Activated T-helper 1 cell treated with anti-CD3 and anti-CD28 coated beads, Interleukin-12 subunit alpha, Interleukin-12 subunit beta, Interleukin-2, Interleukin-4 antibody, amounts not matched to agents 30 ng/mL and 10 ng/mL and 1 ng/mL, durations not matched to agents 14 hours and 24 hours and 36 hours (primary cell): Measurements from ENCODE around the gene LTO1. TPM values are rescaled to one million over a fixed set of nuclear protein-coding genes. Genes with fewer than 3 reads are reported as not detected.

Experiments used
- DNase-seq: peaks from one replicate; pipeline ENCODE4 v3.0.0; 2021; ENCODE audit warnings: low spot score
- H3K27ac Mint-ChIP-seq: one replicate; pipeline ENCODE4 v1.8.0; 2021; ENCODE audit warnings: mild to moderate bottlenecking, mixed read lengths
- H3K27me3 Mint-ChIP-seq: one replicate; pipeline ENCODE4 v1.8.0; 2022; ENCODE audit warnings: mild to moderate bottlenecking, moderate library complexity, mixed read lengths; ENCODE audit not compliant: insufficient read depth
- H3K36me3 Mint-ChIP-seq: one replicate; pipeline ENCODE4 v1.8.0; 2021; ENCODE audit warnings: low read depth, mixed read lengths
- H3K4me1 Mint-ChIP-seq: one replicate; pipeline ENCODE4 v1.8.0; 2021; ENCODE audit warnings: low read depth, mixed read lengths
- H3K4me3 Mint-ChIP-seq: one replicate; pipeline ENCODE4 v1.8.0; 2021; ENCODE audit warnings: mild to moderate bottlenecking, moderate library complexity, mixed read lengths
- H3K9me3 Mint-ChIP-seq: one replicate; pipeline ENCODE4 v1.8.0; 2021; ENCODE audit warnings: mixed read lengths
- intact Hi-C: fragments of 100-400 bp; cut with micrococcal nuclease; formaldehyde crosslinking; loops from one replicate; pipeline ENCODE4 v1.15.1; 2024
- total RNA-seq: library from RNA; stranded (reverse); gene quantifications from 2 replicates; pipeline ENCODE4 v1.2.3, GENCODE V29; 2022

Gene LTO1
- total RNA-seq, 1 donor from 2014 or later = 28.1 TPM

DNA sequence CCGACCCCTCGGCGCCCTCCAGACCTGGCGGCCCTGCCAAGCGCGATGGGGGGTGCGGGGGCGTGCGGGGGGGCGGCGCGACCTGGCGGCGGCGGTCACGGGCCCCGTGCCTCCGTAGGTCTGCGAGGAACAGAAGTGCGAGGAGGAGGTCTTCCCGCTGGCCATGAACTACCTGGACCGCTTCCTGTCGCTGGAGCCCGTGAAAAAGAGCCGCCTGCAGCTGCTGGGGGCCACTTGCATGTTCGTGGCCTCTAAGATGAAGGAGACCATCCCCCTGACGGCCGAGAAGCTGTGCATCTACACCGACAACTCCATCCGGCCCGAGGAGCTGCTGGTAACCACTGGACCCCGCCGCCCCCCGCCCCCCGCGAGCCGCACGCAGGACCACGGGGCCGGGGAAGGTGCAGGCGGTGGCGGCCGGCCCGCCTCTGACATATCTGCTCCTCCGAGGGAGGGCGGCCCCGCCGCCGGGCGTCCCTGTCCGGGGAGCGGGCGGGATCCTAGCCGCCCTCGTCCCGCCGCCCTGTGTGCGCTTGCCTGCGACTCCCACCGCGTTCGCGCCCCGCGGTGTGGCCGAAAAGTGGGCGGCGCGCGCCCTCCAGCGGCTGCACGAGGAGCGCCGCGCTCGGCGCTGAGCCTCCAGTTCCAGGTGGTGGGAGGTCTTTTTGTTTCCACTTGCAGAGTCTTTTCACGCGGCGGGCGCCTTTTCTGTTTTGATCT, 32.1 kb downstream of the LTO1 start:
- peaks cover 24% of the 10 kb centered on the region for H3K27me3 Mint-ChIP-seq
- intact Hi-C loops = loop anchor here (1.0 to 5.0 kb wide), 10 partner anchors 60 to 798 kb away; partner anchors contain the start of genes IGHMBP2 and MRPL21
- H3K4me3 Mint-ChIP-seq = peak overlapping the region; percentile 73
- H3K36me3 Mint-ChIP-seq = no peaks in the 10 kb centered on the region
- H3K9me3 Mint-ChIP-seq = no peaks in the 10 kb centered on the region
- DNase-seq = peak; percentile 62
- no peaks in the 10 kb centered on the region for H3K4me1 Mint-ChIP-seq
- H3K27ac Mint-ChIP-seq = no peak overlapping the region

DNA sequence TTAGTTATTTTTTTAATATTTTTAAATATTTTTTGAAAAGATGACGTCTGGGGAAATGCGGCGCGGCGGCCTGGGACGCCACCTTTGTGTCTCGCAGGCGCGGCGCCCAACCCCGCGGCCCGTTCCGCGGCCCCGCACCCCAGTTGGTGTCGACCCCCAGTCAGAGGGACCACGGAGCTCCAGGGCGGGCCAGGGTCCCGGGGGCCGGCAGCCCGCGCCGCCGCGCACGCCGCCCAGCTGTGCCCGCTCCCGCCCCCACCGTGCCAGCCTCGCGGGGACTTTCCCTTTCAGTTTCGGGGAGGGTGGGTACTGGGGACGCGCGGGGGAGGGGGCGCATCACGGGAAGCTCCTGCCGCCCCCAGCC, 32.6 kb downstream of the LTO1 start:
- Mint-ChIP-seq H3K4me3 (no peak overlapping the region), H3K27ac (no peak overlapping the region), H3K9me3 (no peaks in the 10 kb centered on the region), H3K36me3 (no peaks in the 10 kb centered on the region), H3K27me3 (peaks cover 29% of the 10 kb centered on the region), H3K4me1 (no peaks in the 10 kb centered on the region)
- intact Hi-C loops = loop anchor here (2.0 to 5.0 kb wide), 6 partner anchors 60 to 798 kb away; no protein-coding TSS in a partner anchor
- no peak for DNase-seq

DNA sequence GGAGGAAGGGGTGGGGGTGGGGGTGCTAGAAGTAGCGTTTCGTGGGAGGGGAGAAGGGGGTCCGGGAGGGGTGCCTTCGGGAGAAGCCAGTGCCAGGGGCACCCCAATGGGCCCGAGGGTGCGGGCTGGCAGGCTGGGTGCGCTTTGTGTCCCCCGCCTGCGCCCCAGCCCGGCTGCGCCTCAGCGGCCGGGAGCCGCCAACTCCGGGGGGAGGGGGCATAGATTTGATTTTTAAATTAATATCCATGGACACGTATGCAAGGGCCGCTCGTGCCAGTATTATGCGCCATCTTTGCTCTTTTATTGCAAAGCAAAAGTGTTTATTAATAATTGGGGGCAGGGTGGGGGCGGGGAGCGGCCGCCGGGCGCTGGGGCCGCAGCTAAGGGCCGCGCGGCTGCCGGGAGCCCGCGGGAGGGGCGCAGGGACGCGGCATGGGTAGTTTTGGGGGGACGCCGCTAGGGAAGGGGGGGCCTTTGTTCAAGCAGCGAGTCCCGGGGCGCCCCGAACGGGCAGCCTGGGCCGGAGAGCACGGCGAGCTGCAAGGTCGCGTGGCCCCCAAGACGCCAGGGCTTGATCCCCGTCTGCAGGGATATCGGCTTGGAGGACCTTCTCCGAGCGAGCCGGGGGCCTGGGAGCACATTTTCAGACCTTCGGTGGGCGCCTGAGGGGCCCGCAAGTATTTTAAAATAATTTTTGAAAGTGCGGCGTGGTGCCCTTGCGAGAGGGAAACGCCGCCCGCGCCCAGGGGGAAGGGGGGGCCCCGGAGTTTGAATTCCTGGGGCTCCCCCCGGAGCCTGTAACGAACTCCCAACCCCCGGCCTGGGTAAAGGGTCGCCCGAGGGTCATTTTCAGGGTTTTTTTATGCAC, 33.2 kb downstream of the LTO1 start:
- DNase-seq = no peak
- H3K4me3 Mint-ChIP-seq = peak overlapping the region; percentile 82
- H3K36me3 Mint-ChIP-seq = no peaks in the 10 kb centered on the region
- no peaks in the 10 kb centered on the region for H3K4me1 Mint-ChIP-seq
- intact Hi-C loops = loop anchor here (2.0 to 5.0 kb wide), 7 partner anchors 61 to 803 kb away; no protein-coding TSS in a partner anchor
- H3K27ac Mint-ChIP-seq = no peak overlapping the region
- H3K9me3 Mint-ChIP-seq = no peaks in the 10 kb centered on the region
- H3K27me3 Mint-ChIP-seq = peaks cover 31% of the 10 kb centered on the region

DNA sequence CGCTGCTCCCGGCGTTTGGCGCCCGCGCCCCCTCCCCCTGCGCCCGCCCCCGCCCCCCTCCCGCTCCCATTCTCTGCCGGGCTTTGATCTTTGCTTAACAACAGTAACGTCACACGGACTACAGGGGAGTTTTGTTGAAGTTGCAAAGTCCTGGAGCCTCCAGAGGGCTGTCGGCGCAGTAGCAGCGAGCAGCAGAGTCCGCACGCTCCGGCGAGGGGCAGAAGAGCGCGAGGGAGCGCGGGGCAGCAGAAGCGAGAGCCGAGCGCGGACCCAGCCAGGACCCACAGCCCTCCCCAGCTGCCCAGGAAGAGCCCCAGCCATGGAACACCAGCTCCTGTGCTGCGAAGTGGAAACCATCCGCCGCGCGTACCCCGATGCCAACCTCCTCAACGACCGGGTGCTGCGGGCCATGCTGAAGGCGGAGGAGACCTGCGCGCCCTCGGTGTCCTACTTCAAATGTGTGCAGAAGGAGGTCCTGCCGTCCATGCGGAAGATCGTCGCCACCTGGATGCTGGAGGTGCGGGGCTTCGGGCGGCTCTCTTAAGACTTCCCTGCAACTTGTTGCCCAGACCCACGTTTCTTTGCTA, 34.1 kb downstream of the LTO1 start, which contains the start of gene CCND1:
TSS of gene CCND1 (plus strand) at position 162 of the 587 bp plus-strand sequence. CDS start at position 320, 158 bp downstream.
- Mint-ChIP-seq H3K9me3 (no peaks in the 10 kb centered on the region), H3K27me3 (peaks cover 33% of the 10 kb centered on the region), H3K36me3 (no peaks in the 10 kb centered on the region), H3K27ac (peak within 1 kb of the TSS; percentile 84), H3K4me1 (no peaks in the 10 kb centered on the region), H3K4me3 (peak within 1 kb of the TSS; percentile 82)
- no peak for DNase-seq
- intact Hi-C loops = loop anchor here (2.0 to 5.0 kb wide), 3 partner anchors 304 to 802 kb away; no protein-coding TSS in a partner anchor

DNA sequence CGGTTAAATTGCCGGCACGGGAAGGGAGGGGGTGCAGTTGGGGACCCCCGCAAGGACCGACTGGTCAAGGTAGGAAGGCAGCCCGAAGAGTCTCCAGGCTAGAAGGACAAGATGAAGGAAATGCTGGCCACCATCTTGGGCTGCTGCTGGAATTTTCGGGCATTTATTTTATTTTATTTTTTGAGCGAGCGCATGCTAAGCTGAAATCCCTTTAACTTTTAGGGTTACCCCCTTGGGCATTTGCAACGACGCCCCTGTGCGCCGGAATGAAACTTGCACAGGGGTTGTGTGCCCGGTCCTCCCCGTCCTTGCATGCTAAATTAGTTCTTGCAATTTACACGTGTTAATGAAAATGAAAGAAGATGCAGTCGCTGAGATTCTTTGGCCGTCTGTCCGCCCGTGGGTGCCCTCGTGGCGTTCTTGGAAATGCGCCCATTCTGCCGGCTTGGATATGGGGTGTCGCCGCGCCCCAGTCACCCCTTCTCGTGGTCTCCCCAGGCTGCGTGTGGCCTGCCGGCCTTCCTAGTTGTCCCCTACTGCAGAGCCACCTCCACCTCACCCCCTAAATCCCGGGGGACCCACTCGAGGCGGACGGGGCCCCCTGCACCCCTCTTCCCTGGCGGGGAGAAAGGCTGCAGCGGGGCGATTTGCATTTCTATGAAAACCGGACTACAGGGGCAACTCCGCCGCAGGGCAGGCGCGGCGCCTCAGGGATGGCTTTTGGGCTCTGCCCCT, 34.7 kb downstream of the LTO1 start:
- H3K27ac Mint-ChIP-seq = peak overlapping the region; percentile 72
- H3K36me3 Mint-ChIP-seq = no peaks in the 10 kb centered on the region
- intact Hi-C loops = loop anchor here (2.0 to 5.0 kb wide), 3 partner anchors 303 to 802 kb away; no protein-coding TSS in a partner anchor
- H3K4me1 Mint-ChIP-seq = no peaks in the 10 kb centered on the region
- H3K27me3 Mint-ChIP-seq = peaks cover 40% of the 10 kb centered on the region
- no peaks in the 10 kb centered on the region for H3K9me3 Mint-ChIP-seq
- no peak for DNase-seq
- H3K4me3 Mint-ChIP-seq = peak overlapping the region; percentile 57

DNA sequence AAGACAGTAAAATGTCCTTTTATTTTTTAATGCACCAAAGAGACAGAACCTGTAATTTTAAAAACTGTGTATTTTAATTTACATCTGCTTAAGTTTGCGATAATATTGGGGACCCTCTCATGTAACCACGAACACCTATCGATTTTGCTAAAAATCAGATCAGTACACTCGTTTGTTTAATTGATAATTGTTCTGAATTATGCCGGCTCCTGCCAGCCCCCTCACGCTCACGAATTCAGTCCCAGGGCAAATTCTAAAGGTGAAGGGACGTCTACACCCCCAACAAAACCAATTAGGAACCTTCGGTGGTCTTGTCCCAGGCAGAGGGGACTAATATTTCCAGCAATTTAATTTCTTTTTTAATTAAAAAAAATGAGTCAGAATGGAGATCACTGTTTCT, 35.3 kb downstream of the LTO1 start:
- intact Hi-C loops = loop anchor here (2.0 to 5.0 kb wide), 3 partner anchors 303 to 801 kb away; no protein-coding TSS in a partner anchor
- Mint-ChIP-seq H3K27ac (peak overlapping the region; percentile 29), H3K27me3 (peaks cover 46% of the 10 kb centered on the region), H3K9me3 (no peaks in the 10 kb centered on the region), H3K36me3 (no peaks in the 10 kb centered on the region), H3K4me3 (peak overlapping the region; percentile 57), H3K4me1 (no peaks in the 10 kb centered on the region)
- DNase-seq = no peak

DNA sequence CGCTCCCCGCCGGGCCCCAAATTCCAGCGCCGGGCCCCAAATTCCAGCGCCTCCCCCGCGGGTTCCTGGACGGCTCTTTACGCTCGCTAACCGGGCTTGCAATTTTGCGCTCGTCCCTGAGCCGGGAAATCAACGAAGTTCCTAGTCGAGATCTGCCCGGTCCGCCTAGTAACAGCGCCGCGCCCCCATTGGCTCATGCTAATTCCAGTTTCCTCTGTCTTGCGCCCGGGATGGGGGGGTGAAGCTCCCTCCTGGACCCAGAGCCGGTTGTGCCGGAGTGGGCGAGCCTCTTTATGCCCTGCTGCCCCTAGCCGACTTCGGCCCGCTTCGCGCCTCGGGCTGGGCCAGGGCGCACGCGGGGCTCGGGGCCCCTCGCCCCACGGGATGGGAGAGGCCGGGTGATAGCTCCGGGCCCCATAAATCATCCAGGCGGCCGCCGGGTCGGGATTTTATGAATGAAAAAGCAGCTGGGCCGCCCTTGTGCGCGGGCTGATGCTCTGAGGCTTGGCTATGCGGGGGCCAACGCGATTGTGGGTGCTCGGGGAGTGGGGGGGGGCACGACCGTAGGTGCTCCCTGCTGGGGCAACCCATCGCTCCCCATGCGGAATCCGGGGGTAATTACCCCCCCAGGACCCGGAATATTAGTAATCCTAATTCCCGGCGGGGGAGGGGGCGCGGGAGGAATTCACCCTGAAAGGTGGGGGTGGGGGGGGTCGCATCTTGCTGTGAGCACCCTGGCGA, 36.0 kb downstream of the LTO1 start:
- H3K36me3 Mint-ChIP-seq = no peaks in the 10 kb centered on the region
- intact Hi-C loops = no loop called here
- H3K4me3 Mint-ChIP-seq = no peak overlapping the region
- no peaks in the 10 kb centered on the region for H3K9me3 Mint-ChIP-seq
- H3K4me1 Mint-ChIP-seq = no peaks in the 10 kb centered on the region
- no peak for DNase-seq
- peaks cover 49% of the 10 kb centered on the region for H3K27me3 Mint-ChIP-seq
- H3K27ac Mint-ChIP-seq = no peak overlapping the region

DNA sequence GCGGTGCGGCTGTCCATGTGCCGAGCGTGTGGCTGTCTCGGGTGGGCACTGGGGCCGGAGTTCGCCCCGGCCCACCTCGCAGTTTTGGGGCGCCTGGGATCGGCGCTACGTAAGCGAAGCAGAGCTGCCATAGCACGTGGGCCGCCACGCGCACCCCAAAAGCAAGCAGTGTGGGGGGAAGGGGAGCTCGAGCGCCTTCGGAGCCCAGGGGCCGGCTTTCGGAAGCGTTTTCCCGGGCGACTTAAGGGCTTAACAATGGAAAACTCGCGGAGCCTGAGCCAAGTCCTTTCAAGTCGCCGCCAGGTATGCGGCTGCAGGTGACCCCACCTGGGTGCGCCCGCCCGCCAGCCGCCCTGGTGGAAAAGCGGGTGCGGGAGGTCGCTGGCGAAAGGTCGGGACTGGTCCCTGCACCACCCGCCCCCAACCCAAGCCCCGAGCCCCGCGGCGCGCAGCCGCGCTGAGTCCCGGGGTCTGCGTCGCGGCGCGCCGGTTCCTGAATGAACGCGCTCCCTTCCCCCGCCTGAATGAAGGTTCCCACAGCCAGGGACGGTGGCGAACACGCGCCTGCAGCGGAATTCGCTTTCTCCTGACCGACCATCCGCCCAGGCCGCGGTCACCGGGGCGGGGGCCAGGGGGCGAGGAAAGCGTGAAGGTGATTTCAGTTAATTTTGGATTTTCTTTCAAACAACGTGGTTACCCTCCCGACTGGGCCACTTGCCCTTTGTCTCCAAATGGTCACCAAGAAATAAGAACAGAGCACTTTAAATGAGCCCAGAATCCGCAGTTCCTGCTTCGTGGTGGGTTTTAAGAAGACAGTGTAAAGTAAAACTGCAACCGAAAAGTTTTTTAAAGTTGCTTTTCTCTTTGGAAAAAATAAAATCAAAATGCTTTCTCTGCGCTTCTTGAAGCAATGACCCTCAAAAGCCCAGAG, 36.9 kb downstream of the LTO1 start:
- intact Hi-C loops = no loop called here
- Mint-ChIP-seq H3K4me1 (no peaks in the 10 kb centered on the region), H3K27me3 (peaks cover 55% of the 10 kb centered on the region), H3K4me3 (peak overlapping the region; percentile 26), H3K27ac (peak overlapping the region; percentile 29), H3K36me3 (no peaks in the 10 kb centered on the region), H3K9me3 (no peaks in the 10 kb centered on the region)
- DNase-seq = no peak

DNA sequence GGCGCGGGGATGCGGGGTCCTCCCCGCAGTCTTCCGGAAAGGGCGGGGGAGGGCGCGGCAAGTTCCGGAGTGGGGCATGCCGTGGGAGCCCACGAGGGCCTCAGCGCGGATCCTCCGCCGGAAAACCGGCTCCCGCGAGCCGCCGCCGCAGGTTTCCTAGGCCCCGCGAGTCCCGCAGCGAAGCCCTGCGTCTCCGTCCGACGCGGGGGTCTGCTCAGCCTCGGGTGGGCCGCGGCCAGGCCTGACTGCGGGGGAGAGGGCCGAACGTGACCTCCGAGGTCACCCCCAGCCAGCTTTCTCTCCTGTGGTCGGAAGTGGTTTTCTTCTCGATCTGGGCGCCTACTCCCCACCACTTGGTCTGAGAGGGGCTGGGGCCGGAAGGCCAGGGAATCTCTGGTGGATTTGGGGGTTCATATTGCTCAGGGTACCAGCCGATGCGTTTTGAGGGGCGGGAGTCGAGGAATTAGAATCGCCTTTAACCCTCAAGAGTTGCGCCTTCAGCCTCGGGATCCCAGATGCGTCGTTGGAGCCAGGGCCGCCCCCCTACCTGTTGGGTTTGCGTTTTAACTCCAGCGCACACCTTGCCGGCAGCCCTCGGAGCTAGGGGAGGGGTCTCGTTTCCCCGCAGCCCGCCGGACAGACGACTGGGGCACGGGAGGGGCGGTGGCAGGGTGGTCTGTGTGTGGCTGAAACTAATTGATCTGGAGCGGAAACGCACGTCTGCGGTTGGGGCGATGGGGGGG, 37.8 kb downstream of the LTO1 start:
- intact Hi-C loops = no loop called here
- Mint-ChIP-seq H3K36me3 (no peaks in the 10 kb centered on the region), H3K9me3 (no peaks in the 10 kb centered on the region), H3K27ac (no peak overlapping the region), H3K4me1 (no peaks in the 10 kb centered on the region), H3K27me3 (peaks cover 60% of the 10 kb centered on the region), H3K4me3 (no peak overlapping the region)
- DNase-seq = no peak

DNA sequence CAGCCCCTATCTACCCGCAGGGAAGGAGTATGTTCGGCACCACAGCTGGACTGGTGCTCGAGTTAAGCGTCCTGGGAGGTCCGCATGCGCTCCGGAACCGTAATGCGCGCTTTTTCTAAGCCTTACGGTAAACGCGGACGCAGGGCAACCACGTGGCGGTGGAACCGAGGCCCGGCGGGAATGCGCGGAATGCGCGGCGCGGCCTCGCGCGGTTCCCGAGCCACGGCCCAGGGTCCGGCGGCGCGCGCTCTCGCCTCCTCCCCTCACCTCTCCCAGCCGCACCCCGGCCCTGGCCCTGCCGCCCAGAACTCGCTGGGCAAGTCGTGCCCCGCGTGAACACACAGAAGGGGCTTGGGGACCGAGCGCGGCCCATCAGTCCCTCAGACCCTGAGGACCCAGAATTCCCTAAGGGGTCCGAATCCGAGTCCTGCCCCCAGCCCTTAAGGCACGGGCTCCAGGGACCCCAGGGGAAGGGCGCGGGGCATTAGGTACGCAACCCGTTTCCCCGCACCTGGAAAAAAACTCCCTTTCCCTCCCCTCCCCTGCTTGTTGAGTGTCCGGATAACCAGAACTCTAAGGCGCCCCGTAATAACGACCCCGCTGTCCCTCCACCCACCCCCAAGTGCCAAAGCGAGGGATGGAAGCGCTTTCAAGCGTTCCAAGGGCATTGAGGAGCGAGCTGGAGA, 38.5 kb downstream of the LTO1 start:
- peak overlapping the region; percentile 71 for H3K27ac Mint-ChIP-seq
- H3K36me3 Mint-ChIP-seq = no peaks in the 10 kb centered on the region
- peaks cover 65% of the 10 kb centered on the region for H3K27me3 Mint-ChIP-seq
- no peak overlapping the region for H3K4me3 Mint-ChIP-seq
- intact Hi-C loops = no loop called here
- H3K4me1 Mint-ChIP-seq = no peaks in the 10 kb centered on the region
- DNase-seq = no peak
- no peaks in the 10 kb centered on the region for H3K9me3 Mint-ChIP-seq
